Activated CD8-positive, alpha-beta memory T cell treated with anti-CD3 and anti-CD28 coated beads, Interleukin-2, amount 50 U/mL, for 24 hours (primary cell): ENCODE measurements around the gene CDC42EP4.
"Not testable (repeated sequence)": the region's sequence is repeated elsewhere in the genome, so short reads cannot be mapped to it uniquely, and the experiment has no call there.

Experiments used
- DNase-seq: peaks from one replicate; pipeline ENCODE4 v3.0.0-alpha.2; 2020; ENCODE audit errors: extremely low read depth

CDC42EP4 gene

DNA sequence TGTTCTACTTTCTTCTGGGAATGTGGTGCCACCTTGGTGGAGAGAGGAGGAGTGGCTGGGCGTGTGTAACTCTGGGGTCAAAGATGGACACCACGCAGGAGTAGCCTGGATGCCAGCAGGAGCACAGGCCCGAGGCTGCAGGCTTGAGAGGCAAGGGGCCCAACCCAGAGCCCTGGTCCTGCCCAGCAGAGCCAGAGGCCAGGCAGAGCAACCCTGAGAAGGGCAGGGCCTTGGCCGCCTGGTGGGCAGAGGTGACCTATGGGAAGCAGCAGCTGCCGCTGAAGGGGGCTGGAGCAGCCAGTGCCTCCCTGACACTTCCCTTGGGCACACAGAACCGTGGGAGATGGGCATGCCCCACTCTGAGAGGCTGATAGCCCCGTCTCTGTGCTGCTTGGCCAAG is 32.1 kb downstream of the CDC42EP4 start:
- no peak for DNase-seq

GRCh38 chr17:73278465-73279453 is 33.0 kb downstream of the CDC42EP4 start:
- no peak for DNase-seq

- DNase-seq: no peak
Measured at GRCh38 chr17:73278049-73278464, 33.7 kb downstream of the CDC42EP4 start.

GRCh38 chr17:73274490-73274889 is 37.3 kb downstream of the CDC42EP4 start:
- DNase-seq: no peak

- DNase-seq: no peak
Measured at GRCh38 chr17:73272906-73273218, 38.9 kb downstream of the CDC42EP4 start.

- no peak for DNase-seq
Measured at GRCh38 chr17:73271072-73271471, 40.7 kb downstream of the CDC42EP4 start.

DNA sequence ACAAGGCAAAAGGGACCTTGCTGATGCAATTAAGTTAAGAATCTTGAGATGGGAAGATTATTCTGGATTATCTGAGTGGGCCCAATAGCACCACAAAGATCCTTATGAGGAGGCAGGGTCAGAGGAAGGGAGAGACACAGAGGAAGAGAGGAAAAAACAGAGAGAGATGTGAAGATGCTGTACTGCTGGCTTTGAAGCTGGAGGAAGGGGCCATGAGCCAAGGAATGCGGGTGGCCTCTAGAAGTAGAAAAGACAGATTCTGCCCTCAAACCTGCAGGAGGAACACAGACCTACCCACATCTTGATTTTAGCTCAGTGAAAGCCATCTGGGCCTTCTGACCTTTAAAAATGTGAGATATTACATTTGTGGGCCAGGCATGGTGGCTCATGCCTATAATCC is 42.0 kb downstream of the CDC42EP4 start:
- no peak for DNase-seq

- no peak for DNase-seq
Measured at GRCh38 chr17:73269329-73269615, 42.5 kb downstream of the CDC42EP4 start.

DNA sequence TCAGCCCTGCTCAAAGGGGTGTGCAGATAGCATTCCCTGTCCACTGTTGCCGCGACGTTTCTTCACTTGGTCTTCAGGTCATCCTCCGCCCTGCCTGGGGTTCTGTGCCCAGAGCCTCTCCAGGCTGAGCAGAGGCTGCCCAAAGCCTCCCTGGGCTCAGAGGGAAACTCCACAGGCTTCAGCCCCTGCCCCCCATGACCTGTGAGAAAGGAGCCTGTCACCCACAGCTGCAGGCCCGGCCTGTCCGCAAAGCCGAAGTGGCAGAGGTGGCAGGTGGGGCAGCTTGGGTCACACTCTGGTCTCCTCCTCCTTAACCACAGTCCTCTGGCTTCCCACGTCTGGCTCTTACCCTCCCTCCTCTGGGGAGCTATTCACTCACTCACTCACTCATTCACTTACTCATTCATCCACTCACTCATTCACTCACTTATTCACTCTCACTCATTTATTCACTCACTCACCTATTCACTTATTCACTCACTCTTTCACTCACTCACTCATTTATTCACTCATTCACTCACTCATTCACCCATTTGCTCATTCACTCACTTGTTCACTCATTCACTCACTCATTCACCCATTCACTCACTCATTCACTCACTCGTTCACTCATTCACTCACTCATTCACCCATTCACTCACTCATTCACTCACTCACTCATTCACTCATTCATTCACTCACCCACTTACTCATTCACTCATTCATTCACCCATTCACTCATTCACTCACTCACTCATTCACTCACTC is 43.0 kb downstream of the CDC42EP4 start:
- DNase-seq: no peak

- DNase-seq: no peak
Measured at GRCh38 chr17:73267648-73268537, 43.9 kb downstream of the CDC42EP4 start.

DNA sequence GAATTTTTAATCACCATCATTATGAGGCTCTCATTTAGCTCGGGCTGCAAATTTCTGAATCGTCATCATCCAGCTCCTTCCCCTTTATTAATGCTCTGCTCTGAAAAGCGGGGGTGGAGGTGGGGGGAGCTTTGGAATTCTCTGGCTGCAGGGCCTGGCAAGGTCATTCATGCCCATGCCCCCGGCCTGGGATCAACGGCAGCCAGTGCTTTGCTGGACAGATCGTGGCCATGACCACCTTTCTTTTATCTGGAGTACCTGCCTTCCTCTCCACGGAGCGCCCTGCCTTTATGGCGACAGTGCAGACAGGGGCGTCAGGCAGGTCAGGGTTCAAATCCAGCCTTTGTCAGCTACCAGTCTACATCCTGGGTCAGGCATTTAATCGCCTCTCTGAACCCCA is 45.0 kb downstream of the CDC42EP4 start:
- no peak for DNase-seq

DNA sequence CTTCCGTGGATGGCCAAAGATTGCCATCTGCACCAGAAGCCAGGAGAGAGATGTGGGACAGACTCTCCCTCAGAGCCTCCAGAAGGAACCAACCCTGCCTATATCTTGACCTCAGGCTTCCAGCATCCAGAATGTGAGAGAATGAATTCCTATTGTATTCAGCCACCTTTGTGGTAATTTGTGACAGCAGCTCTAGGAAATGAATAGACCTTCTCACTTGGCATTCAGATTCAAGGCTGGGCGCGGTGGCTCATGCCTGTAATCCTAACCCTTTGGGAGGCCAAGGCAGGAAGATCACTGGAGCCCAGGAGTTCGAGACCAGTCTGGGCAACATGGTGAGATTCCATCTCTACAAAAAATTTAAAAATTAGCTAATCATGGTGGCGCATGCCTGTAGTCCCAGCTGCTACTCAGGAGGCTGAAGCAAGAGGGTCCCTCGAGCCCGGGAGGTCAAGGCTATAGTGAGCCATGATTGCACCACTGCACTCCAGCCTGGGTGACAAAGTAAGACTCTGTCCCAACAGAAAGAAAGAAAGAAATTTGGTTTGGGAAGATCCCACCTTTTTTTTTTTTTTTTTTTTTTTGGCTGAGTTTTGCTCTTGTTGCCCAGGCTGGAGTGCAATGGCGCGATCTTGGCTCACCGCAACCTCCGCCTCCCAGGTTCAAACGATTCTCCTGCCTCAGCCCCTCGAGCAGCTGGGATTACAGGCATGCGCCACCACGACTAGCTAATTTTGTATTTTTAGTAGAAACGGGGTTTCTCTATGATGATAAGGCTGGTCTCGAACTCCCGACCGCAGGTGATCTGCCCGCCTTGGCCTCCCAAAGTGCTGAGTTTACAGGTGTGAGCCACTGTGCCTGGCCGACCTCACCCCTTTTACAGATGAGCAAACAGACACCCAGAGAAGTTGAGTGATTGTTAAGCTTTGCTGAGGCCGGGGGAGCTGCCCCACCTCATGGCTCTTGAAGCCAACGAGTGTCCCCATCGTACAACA is 45.9 kb downstream of the CDC42EP4 start:
- no peak for DNase-seq

DNA sequence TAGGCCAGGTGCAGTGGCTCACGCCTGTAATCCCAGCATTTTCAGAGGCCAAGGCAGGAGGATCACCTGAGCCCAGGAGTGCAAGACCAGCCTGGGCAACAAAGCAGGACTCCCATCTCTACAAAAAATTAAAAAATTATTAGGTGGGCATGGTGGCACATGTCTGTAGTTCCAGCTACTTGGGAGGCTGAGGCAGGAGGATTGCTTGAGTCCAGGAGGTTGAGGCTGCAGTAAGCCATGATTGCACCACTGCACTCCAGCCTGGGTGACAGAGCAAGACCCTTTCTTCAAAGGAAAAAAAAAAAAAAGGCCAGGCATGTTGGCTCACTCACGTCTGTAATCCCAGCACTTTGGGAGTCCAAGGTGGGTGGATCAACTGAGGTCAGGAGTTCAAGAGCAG is 47.4 kb downstream of the CDC42EP4 start:
- not testable (repeated sequence) for DNase-seq

DNA sequence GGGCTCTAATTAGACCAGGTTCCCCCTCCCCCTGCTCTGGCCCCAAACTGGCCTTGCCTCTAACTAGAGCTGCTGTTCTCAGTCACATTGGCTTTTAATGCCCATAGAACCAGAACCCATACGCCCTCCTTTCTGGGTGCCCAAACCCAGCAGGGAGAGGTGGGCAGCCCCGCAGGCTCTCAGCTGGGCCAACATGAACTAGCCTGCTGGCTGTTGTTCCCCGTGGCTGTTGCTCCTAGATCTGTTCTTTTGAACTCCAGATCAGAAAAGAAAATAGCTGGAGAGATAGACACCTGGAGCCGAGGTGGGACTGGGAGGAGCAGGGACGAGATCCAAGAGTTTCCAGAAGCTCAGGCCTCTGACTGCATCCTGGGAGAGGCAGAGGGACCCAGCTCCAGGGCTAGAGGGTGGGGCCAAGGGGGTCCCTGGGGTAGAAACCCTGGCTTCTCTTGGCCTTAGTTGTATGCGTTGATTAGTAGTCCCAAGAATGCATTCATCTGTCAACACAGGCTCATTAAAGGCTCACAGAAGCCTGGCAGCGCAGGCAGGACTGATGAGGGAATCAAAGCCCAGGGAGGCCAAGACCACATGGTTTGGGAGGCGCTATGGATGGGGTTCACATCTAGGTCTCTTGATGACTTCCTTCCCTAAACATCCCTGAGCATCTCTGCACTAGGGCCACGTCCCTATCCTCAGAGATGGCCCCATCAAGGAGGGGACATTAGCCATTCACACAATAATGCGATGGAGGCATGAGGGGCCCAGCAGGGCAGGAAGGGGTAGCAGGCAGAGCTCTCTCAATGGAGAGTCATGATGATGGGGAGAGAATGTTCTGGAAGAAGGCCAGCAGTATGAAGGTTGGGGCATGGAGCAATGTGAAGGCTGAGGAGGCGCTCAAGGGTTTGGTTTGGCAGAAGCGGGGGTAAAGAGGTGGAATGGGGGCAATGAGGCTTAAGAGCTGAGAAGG is 48.8 kb downstream of the CDC42EP4 start:
- DNase-seq: no peak

DNA sequence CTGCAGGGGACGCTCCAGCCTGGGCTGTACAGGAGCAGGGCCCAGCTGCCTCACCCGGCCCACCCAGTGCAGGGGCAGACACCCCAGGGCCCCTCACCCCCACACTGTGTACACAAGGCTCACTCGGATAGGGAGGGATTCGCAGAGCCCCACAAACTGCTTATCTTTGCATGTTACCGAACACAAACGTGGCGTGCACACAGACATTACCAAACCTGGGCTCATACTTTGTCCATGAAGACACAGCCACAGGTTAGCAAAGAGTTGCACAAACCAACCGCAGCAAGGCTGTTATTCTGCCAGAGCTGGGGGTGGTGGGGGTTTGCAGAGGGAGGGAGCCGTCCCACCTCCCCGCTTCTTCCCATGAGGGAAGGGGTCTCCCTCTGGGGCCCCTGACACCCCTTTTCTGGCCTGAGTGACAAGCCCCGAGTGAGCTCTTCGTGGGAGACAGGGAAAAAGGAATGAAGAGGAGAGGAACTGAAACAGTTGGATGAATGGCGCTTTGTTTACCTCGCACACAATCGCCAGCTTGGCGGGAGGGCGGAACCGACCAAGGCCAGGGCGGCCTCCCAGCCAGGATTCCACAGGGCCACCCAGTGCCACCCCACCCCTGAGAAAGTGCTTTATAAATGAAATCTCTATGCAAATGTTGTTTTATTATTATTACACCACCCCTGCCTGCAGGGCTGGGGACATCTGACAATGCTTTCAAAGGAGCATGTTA is 49.7 kb downstream of the CDC42EP4 start:
- DNase-seq: no peak

DNA sequence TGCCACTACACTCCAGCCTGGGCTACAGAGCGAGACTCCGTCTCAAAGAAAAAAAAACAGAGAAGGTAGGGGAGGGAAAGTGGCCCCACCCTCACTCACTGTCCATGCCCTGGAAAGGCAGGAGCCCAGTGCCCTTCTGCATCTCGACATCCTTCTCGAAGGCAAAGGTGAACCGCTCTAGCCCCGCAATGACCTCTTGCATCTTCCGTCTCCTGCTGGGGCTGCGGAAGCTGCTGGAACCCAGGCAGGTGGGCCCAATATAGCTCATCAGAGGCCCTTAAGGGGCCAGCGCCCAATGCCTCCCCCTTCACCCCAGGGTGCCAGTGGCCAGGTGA is 50.2 kb downstream of the CDC42EP4 start, which contains the start of gene CPSF4L:
TSS of gene CPSF4L (minus strand) at position 264 of the 335 bp plus-strand sequence. CDS start at position 202, 62 bp downstream.
- no peak for DNase-seq

DNA sequence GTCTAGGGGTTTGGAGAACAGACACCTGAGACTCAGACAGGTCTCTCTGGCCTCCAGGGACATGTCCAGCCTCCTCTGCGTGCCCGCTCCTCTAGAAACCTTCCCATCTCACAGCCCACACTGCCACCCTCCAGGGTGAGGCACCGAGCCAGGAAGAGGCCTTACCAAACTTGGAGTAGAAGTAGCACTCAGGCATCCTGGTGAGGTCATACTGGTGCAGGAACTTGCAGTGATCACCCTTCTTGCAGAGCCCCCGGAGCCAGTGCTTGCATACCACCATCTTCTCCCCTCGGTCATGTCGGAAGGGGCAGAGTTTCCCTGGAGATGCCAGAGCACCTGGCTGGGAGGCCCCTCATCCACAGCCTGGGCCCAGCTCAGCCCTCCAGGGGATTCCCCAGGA is 54.3 kb downstream of the CDC42EP4 start:
- no peak for DNase-seq

DNA sequence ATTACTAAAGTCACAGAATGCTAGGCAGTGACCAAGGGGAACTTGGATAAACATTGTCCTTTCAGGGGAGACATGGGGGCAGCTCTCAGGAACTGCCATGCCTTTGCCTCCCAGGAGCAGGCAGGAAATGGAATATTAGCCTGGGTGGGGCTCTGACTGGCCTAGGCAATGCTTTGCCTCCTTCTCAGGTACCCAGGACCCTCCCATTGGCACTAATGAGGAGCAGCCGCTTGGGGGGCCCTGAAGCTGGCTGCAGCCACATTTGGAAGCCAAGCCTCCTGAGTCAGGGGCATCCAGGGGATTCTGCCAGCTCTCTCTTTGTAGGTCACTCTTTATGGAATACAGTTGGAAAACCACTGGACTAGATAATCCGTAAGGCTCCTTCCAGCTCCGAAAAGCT is 55.6 kb downstream of the CDC42EP4 start:
- no peak for DNase-seq

DNA sequence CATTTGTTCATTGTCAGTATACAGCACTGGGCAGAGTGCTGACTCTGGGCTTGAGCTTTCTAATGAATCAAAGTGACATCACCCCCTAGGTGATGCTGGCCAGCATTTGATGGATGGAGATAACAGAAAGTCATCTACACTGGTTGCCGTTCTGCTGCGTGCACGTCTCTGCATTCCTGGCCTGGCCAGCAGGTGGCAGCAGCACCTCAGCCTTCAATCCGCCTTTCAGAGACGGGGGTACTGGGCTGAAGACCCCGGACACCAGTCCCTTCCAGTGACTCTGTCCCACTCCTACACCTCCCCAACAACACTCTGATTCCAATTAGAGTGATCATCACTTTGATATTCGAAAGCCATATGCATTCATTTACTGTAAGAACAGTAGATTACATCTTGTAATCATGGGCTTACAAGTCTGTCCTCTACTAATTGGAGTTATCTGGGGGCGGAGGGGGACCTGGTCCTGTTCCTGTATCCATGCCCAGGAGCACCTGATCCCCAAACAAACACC is 56.1 kb downstream of the CDC42EP4 start:
- no peak for DNase-seq
